ENCODE results near the gene EYA2. TPM values are rescaled to one million over a fixed set of nuclear protein-coding genes. Genes with fewer than 3 reads are reported as not detected.

Gene EYA2
- total and polyA plus RNA-seq, 2 donors = 0.70 to 2.2 TPM

DNA sequence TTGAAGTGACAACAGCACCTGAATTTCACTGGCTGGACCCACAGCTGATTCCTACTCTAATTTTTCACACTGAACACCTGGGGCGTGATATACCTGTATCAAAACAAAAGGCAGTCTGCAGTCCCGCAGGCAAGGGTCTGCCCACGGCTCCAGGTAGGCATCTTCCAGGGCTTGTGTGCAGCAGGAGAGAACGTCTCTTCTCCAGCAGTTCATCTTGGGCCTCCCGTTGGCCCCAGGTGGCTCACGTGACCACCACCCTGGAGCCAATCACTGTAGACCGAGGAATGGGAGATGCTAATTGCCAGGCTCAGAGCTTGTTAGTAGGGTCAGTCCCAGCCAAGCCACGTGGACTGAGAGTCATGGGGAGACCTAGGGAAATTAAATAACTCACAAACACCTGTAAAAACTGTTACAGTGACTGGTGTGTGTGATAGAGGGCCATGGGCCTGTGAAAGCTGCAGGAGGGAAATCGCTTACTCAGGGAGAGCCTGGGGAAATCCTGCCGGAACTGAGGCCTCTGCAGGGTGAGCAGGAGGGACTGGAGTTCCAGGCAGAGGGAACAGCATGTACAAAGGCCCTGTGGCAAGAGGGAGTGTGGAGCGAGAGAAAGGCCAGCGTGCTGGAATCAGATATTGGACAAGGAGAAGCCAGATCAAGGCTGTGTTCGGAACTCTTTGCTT is 83.4 kb downstream of the EYA2 start:
- no peak for DNase-seq (ENCODE audit: extremely low spot score)
- Histone ChIP-seq H3K27ac (ENCODE audit: low read depth) (no peak overlapping the region), H3K36me3 (ENCODE audit: insufficient read depth) (no peaks in the 10 kb centered on the region), H3K4me3 (ENCODE audit: low read depth, low read length) (no peak overlapping the region), H3K4me1 (ENCODE audit: insufficient read depth) (no peaks in the 10 kb centered on the region)
- 84% methylated on average over 13 of the region's 13 CpGs for WGBS

DNA sequence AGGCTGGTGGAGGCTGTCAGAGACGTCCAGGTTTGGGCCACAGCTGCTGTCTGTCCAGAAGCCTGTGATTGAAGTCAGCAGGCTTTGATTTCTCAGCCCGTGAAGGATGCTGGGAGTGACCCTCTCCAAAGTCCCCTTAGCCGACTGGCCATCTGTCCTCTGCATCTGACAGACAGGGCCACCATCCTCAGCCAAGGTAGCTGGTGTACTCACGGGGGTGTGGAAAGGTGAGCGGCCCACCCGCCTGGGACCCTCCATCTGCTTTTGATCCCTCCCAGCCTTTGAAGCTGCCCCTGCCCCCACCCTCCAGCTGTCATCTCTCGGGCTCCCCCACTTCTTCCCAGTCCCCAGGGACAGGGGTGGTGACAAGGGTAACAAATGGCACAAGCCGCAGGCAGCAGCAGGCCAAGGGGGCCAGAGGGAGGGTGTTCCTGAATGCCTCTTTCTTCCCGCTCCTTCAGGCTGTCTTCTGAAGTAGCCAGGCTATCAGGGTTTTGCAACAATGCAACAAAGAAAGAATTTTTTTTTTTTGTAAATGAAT is 84.4 kb downstream of the EYA2 start:
- Histone ChIP-seq H3K36me3 (ENCODE audit: insufficient read depth) (no peaks in the 10 kb centered on the region), H3K27ac (ENCODE audit: low read depth) (no peak overlapping the region), H3K4me3 (ENCODE audit: low read depth, low read length) (no peak overlapping the region), H3K4me1 (ENCODE audit: insufficient read depth) (no peaks in the 10 kb centered on the region)
- 49% methylated on average over 9 of the region's 9 CpGs for WGBS
- no peak for DNase-seq (ENCODE audit: extremely low spot score)

DNA sequence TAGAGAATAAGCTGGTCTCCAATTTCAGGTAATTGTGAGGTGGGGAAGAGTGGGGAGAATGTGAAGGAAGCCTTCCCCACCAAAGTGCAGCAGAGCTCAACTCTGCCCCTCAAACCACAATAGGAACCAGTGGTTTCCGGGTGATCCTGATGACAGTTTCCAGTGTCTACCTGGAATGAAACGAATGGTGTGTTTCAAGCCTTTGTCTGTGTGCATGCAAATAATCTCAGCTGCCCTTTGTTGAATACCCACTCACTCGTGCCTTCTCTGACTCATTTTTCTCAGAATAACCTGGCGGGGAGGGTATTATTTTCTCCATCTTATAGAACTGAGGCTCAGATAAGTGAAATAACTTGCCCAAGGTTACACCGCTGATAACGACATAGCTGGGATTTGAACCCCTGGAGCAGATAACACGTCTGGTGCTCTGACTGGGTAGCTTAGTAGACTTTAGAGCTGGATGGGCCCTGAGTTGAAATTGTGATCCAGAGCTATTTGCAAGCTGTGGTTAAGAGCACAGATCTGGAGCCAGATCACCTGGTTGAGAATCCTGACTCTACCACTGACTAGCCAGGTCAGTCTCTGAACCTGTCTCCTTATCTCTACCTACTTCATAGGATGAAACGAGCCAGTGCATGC is 85.1 kb downstream of the EYA2 start:
- Histone ChIP-seq H3K36me3 (ENCODE audit: insufficient read depth) (no peaks in the 10 kb centered on the region), H3K4me1 (ENCODE audit: insufficient read depth) (no peaks in the 10 kb centered on the region), H3K27ac (ENCODE audit: low read depth) (no peak overlapping the region), H3K4me3 (ENCODE audit: low read depth, low read length) (no peak overlapping the region)
- WGBS = 54% methylated on average over 8 of the region's 8 CpGs
- no peak for DNase-seq (ENCODE audit: extremely low spot score)

DNA sequence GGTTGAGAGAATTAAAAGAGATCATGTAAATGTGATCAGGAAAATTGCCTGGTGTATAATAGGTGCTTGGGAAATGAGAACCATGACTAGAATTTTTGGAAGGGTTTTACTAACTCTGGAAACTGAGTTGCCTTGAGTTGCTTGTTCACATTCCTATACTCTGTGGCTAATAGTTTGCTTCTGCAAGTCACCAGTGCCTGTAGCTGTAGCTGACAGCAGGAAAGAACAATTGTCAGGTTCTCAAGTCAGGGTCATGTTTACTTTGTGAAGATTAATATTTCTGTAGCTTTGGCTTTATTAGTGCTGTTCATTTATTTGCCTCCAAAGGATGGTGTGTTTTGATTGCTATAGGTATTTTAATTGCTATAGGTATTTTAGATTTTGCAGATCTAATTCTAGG is 86.5 kb downstream of the EYA2 start:
- H3K27ac ChIP-seq (ENCODE audit: low read depth) = no peak overlapping the region
- no peaks in the 10 kb centered on the region for H3K36me3 ChIP-seq (ENCODE audit: insufficient read depth)
- H3K4me1 ChIP-seq (ENCODE audit: insufficient read depth) = no peaks in the 10 kb centered on the region
- DNase-seq (ENCODE audit: extremely low spot score) = no peak
- no peak overlapping the region for H3K4me3 ChIP-seq (ENCODE audit: low read depth, low read length)

DNA sequence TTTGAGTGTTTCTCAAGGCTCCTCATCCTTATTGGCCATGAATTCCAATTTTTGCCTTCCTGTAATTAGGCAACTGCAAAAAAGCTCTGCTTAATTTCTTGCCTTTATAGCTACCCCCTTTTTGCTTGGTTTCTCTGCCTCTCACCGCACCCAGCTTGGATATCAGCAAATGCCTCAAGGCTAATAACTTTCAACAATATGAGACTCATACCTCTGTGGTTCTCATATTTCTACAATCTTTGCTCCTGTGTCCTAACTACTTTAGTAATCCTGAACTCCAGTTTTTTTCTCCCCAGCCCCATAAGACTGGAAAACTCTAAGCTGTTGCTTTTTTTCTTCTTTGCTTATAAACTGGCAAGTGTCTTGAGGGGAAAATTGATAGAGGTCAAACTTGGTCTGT is 88.8 kb downstream of the EYA2 start:
- no peak for DNase-seq (ENCODE audit: extremely low spot score)
- Histone ChIP-seq H3K4me1 (ENCODE audit: insufficient read depth) (no peaks in the 10 kb centered on the region), H3K27ac (ENCODE audit: low read depth) (no peak overlapping the region), H3K4me3 (ENCODE audit: low read depth, low read length) (no peak overlapping the region), H3K36me3 (ENCODE audit: insufficient read depth) (no peaks in the 10 kb centered on the region)
- 88% methylated on average over 1 of the region's 1 CpG for WGBS

DNA sequence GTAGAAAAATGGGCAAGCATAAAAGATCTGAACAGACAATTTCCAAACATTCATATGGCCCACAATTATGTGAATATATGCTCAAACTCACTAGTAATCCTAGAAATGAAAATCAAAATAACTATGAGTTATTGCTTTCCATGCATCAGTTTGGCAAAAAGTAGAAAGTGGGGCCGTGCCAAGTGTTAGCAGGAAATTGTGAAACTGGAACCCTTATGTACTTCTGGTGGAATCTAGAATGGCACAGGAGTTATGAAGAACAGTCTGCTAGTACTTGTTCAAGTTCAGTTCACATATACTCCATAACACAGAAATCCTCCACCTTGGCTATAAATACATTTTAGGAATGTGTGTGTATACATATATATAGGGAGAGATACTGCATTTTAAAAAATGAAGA is 89.8 kb downstream of the EYA2 start:
- WGBS = 59% methylated on average over 1 of the region's 1 CpG
- DNase-seq (ENCODE audit: extremely low spot score) = no peak
- Histone ChIP-seq H3K4me1 (ENCODE audit: insufficient read depth) (no peaks in the 10 kb centered on the region), H3K36me3 (ENCODE audit: insufficient read depth) (no peaks in the 10 kb centered on the region), H3K27ac (ENCODE audit: low read depth) (no peak overlapping the region), H3K4me3 (ENCODE audit: low read depth, low read length) (no peak overlapping the region)

DNA sequence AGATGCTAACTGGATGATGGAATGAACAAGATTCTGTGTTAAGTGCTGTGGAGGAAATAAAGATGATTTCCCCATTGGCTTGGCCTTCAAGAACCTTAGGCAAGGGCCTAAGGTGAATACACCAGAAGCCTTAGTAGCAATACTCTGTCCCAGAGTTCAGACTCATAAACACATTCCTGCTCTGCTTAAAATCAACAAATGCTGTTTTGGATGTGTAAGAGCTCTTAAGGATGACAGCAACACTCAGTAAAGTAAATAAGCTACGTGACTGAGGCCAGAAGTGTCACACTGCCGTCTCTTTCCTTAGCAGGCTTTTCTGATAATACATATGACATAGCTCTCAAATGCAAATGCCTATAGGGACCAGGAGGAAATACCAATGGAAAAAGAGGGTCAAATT is 90.6 kb downstream of the EYA2 start:
- Histone ChIP-seq H3K4me1 (ENCODE audit: insufficient read depth) (no peaks in the 10 kb centered on the region), H3K36me3 (ENCODE audit: insufficient read depth) (no peaks in the 10 kb centered on the region), H3K4me3 (ENCODE audit: low read depth, low read length) (no peak overlapping the region), H3K27ac (ENCODE audit: low read depth) (no peak overlapping the region)
- WGBS = 33% methylated on average over 2 of the region's 2 CpGs
- no peak for DNase-seq (ENCODE audit: extremely low spot score)

DNA sequence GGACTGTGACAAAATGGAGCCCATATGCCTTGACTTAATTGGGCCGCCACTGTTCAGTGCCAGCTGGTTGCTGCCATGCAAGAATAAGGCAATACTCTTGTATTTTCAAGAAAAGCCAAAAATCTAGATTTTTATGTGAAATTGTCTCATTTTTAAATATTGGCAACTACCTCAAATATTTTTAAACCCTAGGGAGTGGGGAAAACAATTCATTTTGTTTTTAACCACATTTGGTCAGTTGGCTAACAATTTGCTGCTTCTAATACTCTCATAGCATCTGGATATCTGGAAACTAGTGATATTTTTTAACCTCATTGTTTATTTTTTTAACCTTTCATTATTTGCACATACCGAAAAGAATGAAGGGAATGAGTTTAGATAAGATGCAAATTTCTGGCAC is 91.0 kb downstream of the EYA2 start:
- Histone ChIP-seq H3K27ac (ENCODE audit: low read depth) (no peak overlapping the region), H3K36me3 (ENCODE audit: insufficient read depth) (no peaks in the 10 kb centered on the region), H3K4me3 (ENCODE audit: low read depth, low read length) (no peak overlapping the region), H3K4me1 (ENCODE audit: insufficient read depth) (no peaks in the 10 kb centered on the region)
- no peak for DNase-seq (ENCODE audit: extremely low spot score)
- 76% methylated on average over 2 of the region's 2 CpGs for WGBS

DNA sequence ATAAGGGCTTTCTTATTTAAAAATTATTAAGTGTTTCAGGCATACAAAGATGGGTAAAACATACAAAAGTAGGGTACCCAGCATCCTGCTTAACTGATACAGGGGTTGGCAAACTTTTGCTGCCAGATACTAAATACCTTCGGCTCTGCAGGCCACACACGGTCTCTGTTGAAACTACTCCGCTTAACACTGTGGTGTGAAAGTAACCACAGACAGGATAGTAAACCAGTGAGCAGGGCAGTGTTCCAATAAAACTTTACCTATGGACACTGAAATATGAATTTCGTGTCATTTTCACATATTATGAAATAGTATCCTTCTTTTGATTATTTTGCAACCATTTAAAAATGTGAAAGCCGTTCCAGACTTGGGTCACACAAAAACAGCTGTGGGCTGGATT is 92.4 kb downstream of the EYA2 start:
- no peak for DNase-seq (ENCODE audit: extremely low spot score)
- Histone ChIP-seq H3K4me1 (ENCODE audit: insufficient read depth) (no peaks in the 10 kb centered on the region), H3K36me3 (ENCODE audit: insufficient read depth) (no peaks in the 10 kb centered on the region), H3K4me3 (ENCODE audit: low read depth, low read length) (no peak overlapping the region), H3K27ac (ENCODE audit: low read depth) (no peak overlapping the region)
- 54% methylated on average over 5 of the region's 5 CpGs for WGBS

DNA sequence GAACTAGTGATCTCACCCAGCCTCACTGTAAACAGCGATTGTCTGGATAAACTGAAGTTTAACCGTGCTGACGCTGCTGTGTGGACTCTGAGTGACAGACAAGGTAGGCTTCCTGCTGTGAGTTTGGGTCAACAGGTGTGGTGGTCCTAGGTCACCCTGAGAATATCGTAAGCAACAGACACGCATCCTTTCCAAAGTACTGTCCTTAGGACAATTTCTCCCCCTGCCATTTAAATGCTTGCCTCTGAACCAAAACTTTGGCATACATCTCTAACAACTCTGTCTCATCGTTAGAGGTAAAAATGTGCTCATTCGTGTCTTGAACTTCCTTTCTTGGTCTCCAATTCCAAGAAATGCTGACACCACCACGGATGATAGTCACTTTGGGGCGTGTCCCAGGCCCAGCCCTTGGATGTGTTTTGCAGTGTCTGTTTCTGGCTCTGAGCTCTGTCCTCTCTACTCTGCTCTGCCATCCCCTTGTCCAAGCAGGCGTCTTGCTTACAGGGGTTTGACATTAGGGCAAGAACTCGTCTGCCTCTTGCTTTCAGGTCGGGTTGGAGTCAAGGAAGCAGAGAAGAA is 95.5 kb downstream of the EYA2 start:
- Histone ChIP-seq H3K36me3 (ENCODE audit: insufficient read depth) (no peaks in the 10 kb centered on the region), H3K27ac (ENCODE audit: low read depth) (no peak overlapping the region), H3K4me1 (ENCODE audit: insufficient read depth) (no peaks in the 10 kb centered on the region), H3K4me3 (ENCODE audit: low read depth, low read length) (no peak overlapping the region)
- 36% methylated on average over 12 of the region's 12 CpGs for WGBS
- DNase-seq (ENCODE audit: extremely low spot score) = no peak

DNA sequence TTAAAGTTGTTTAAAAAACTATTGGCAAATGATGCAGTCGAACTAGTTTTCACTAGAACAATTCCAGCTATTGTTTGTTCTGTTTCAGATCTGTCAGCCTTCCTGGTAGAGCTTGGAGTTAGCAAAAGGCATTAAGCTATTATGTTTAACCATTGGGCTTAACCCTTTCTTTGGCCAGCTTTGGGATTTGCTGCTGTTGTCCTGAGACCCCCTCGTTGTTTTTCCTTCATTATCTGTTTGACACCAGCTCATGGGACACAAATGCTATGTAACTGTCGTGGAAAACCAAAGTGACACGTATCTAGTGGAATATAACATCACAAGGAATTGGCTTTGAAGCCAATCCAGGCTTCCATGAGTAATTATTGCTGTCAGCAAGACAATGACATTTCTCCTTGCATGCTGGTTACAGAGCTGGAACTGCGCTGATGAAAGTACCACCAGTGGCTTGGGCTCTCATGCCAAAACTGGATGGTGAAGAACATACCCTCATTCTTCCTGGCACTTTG is 96.0 kb downstream of the EYA2 start:
- peak; percentile 37 for DNase-seq (ENCODE audit: extremely low spot score)
- Histone ChIP-seq H3K27ac (ENCODE audit: low read depth) (no peak overlapping the region), H3K36me3 (ENCODE audit: insufficient read depth) (no peaks in the 10 kb centered on the region), H3K4me3 (ENCODE audit: low read depth, low read length) (no peak overlapping the region), H3K4me1 (ENCODE audit: insufficient read depth) (no peaks in the 10 kb centered on the region)
- WGBS = 61% methylated on average over 5 of the region's 5 CpGs

DNA sequence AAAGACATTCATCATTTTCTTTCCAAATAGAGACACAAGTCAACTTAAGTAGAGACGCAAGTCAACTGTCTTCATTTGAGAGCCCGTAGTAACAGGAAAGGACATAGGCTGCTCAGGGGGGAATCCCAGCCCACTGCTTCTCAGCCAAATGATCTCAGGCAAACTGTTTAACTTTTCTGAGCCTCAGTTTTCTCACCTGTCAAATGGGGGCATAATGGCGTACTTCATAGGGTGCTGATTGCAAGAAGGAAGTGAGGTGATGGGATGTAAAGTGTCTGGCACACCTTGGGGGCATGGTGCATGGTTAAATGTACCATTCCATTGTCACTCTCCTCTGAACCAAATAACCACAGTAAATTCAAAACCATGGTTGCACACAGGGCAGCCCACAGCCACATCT is 96.5 kb downstream of the EYA2 start:
- Histone ChIP-seq H3K4me1 (ENCODE audit: insufficient read depth) (no peaks in the 10 kb centered on the region), H3K36me3 (ENCODE audit: insufficient read depth) (no peaks in the 10 kb centered on the region), H3K27ac (ENCODE audit: low read depth) (no peak overlapping the region), H3K4me3 (ENCODE audit: low read depth, low read length) (no peak overlapping the region)
- WGBS = 96% methylated on average over 3 of the region's 3 CpGs
- no peak for DNase-seq (ENCODE audit: extremely low spot score)

DNA sequence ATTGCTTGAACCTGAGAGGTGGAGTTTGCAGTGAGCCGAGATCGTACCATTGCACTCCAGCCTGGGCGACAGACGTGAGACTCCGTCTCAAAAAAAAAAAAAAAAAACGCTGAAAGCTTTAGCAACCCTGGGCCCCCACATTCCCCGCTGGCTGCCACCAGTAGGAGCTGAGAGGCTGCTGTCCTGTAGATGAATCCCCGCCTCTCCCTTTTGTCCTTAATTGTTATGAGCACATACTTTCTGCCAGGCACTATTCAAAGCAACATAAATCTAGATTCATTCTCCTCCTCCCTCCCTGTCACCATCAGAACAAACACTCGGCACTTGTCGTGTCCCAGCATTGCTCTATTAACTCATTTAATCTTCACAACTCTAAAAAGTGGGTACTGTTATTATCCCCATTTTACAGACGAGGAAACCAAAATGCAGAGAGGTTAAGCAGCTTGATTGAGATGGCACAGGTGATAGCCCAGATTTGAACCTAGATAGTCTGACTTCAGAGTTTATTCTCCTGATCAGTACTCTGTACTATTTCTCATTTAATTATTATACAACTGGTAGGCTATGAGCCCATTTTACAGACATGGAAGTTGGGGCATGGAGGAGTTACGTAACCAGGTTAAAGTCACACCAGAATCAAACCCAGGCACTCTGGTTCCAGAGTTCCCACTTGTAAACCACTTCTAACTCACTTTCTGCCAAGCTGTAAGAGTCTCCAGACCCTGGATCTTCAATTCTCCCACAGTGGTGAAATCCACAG is 97.4 kb downstream of the EYA2 start:
- H3K36me3 ChIP-seq (ENCODE audit: insufficient read depth) = no peaks in the 10 kb centered on the region
- no peak overlapping the region for H3K27ac ChIP-seq (ENCODE audit: low read depth)
- no peaks in the 10 kb centered on the region for H3K4me1 ChIP-seq (ENCODE audit: insufficient read depth)
- H3K4me3 ChIP-seq (ENCODE audit: low read depth, low read length) = no peak overlapping the region
- DNase-seq (ENCODE audit: extremely low spot score) = no peak
- 82% methylated on average over 12 of the region's 12 CpGs for WGBS

Measured in urinary bladder (tissue), 4 donors.